ENCODE data around the gene TSHZ3. TPM values are rescaled to one million over a fixed set of nuclear protein-coding genes. Genes with fewer than 3 reads are reported as not detected.

TSHZ3 gene
- polyA plus RNA-seq, 1 donor from 2014 or later: not detected

GRCh38 chr19:31350033-31350692 lies 927 bp upstream of the TSHZ3 start:
- H3K27ac Mint-ChIP-seq: no peak overlapping the region
- H3K27me3 Mint-ChIP-seq: peaks cover 46% of the 10 kb centered on the region
- H3K4me1 Mint-ChIP-seq: peaks cover 0 to 8% (median 3%) of the 10 kb centered on the region in 3 donors
- peak overlapping the region in 2 of 4 donors; percentile 52 to 63 for H3K4me3 Mint-ChIP-seq
- H3K9me3 Mint-ChIP-seq: peaks cover 0 to 4% (median 0%) of the 10 kb centered on the region in 3 donors
- no peaks in the 10 kb centered on the region for H3K36me3 Mint-ChIP-seq

- Mint-ChIP-seq H3K27me3 (peaks cover 33% of the 10 kb centered on the region), H3K36me3 (no peaks in the 10 kb centered on the region), H3K4me3 (peak overlapping the region; percentile 54 to 90 (median 64)), H3K4me1 (peaks cover 0 to 6% (median 3%) of the 10 kb centered on the region in 3 donors), H3K9me3 (peaks cover 0 to 4% (median 0%) of the 10 kb centered on the region in 3 donors), H3K27ac (no peak overlapping the region)
Measured at GRCh38 chr19:31348481-31349159, 616 bp downstream of the TSHZ3 start.

- Mint-ChIP-seq H3K9me3 (peaks cover 0 to 4% (median 0%) of the 10 kb centered on the region in 3 donors), H3K4me1 (peaks cover 0 to 5% (median 3%) of the 10 kb centered on the region in 3 donors), H3K4me3 (peak overlapping the region; percentile 37 to 90 (median 62)), H3K27ac (no peak overlapping the region), H3K36me3 (no peaks in the 10 kb centered on the region), H3K27me3 (peaks cover 29% of the 10 kb centered on the region)
Measured at GRCh38 chr19:31347828-31348392, 1.3 kb downstream of the TSHZ3 start.

GRCh38 chr19:31347354-31347753 lies 1.9 kb downstream of the TSHZ3 start:
- no peak overlapping the region for H3K27ac Mint-ChIP-seq
- H3K4me1 Mint-ChIP-seq: peaks cover 0 to 5% (median 3%) of the 10 kb centered on the region in 3 donors
- peaks cover 0 to under 1% (median 0%) of the 10 kb centered on the region in 3 donors for H3K9me3 Mint-ChIP-seq
- peak overlapping the region in 3 of 4 donors; percentile 49 to 52 (median 52) for H3K4me3 Mint-ChIP-seq
- peaks cover 25% of the 10 kb centered on the region for H3K27me3 Mint-ChIP-seq
- no peaks in the 10 kb centered on the region for H3K36me3 Mint-ChIP-seq

- no peak overlapping the region for H3K27ac Mint-ChIP-seq
- H3K9me3 Mint-ChIP-seq: no peaks in the 10 kb centered on the region
- H3K4me3 Mint-ChIP-seq: no peak overlapping the region
- H3K36me3 Mint-ChIP-seq: no peaks in the 10 kb centered on the region
- H3K27me3 Mint-ChIP-seq: peaks cover 18% of the 10 kb centered on the region
- H3K4me1 Mint-ChIP-seq: peaks cover 0 to 3% (median 3%) of the 10 kb centered on the region in 3 donors
Measured at GRCh38 chr19:31346184-31347059, 2.8 kb downstream of the TSHZ3 start.

- Mint-ChIP-seq H3K4me1 (peaks cover 3 to 10% (median 5%) of the 10 kb centered on the region in 3 donors), H3K27me3 (peaks cover 22% of the 10 kb centered on the region), H3K27ac (no peak overlapping the region), H3K4me3 (no peak overlapping the region), H3K9me3 (peaks cover 0 to 2% (median 0%) of the 10 kb centered on the region in 3 donors), H3K36me3 (no peaks in the 10 kb centered on the region)
Measured at GRCh38 chr19:31344403-31344802, 4.8 kb downstream of the TSHZ3 start.

GRCh38 chr19:31342926-31343325 lies 6.3 kb downstream of the TSHZ3 start:
- Mint-ChIP-seq H3K27ac (no peak overlapping the region), H3K4me3 (no peak overlapping the region), H3K27me3 (peaks cover 19% of the 10 kb centered on the region), H3K9me3 (peaks cover 0 to 4% (median 0%) of the 10 kb centered on the region in 3 donors), H3K4me1 (peaks cover under 1 to 12% (median 8%) of the 10 kb centered on the region in 3 donors), H3K36me3 (no peaks in the 10 kb centered on the region)

- H3K36me3 Mint-ChIP-seq: no peaks in the 10 kb centered on the region
- peaks cover 9% of the 10 kb centered on the region for H3K27me3 Mint-ChIP-seq
- peaks cover 0 to 4% (median 0%) of the 10 kb centered on the region in 3 donors for H3K9me3 Mint-ChIP-seq
- peaks cover 0 to 12% (median 8%) of the 10 kb centered on the region in 3 donors for H3K4me1 Mint-ChIP-seq
- peak overlapping the region in 1 of 4 donors; percentile 78 for H3K4me3 Mint-ChIP-seq
- H3K27ac Mint-ChIP-seq: peak overlapping the region; percentile 8 to 93 (median 46)
Measured at GRCh38 chr19:31340042-31341025, 8.9 kb downstream of the TSHZ3 start.

- Mint-ChIP-seq H3K4me1 (peaks cover 0 to 12% (median 8%) of the 10 kb centered on the region in 3 donors), H3K9me3 (peaks cover 0 to 4% (median 0%) of the 10 kb centered on the region in 3 donors), H3K27me3 (peaks cover 9% of the 10 kb centered on the region), H3K36me3 (no peaks in the 10 kb centered on the region), H3K27ac (peak overlapping the region in 1 of 3 donors; percentile 10), H3K4me3 (peak overlapping the region in 1 of 4 donors; percentile 72)
Measured at GRCh38 chr19:31339411-31339810, 9.8 kb downstream of the TSHZ3 start.

- Mint-ChIP-seq H3K27me3 (peaks cover 10% of the 10 kb centered on the region), H3K27ac (no peak overlapping the region), H3K36me3 (no peaks in the 10 kb centered on the region), H3K9me3 (peaks cover 0 to 4% (median 3%) of the 10 kb centered on the region in 3 donors), H3K4me1 (peaks cover 0 to 12% (median 8%) of the 10 kb centered on the region in 3 donors), H3K4me3 (no peak overlapping the region)
Measured at GRCh38 chr19:31338069-31338776, 11.0 kb downstream of the TSHZ3 start.

GRCh38 chr19:31337008-31337914 lies 12.0 kb downstream of the TSHZ3 start:
- Mint-ChIP-seq H3K27me3 (peaks cover 10% of the 10 kb centered on the region), H3K27ac (no peak overlapping the region), H3K9me3 (peaks cover 0 to 4% (median 3%) of the 10 kb centered on the region in 3 donors), H3K36me3 (no peaks in the 10 kb centered on the region), H3K4me1 (peaks cover 0 to 12% (median 8%) of the 10 kb centered on the region in 3 donors), H3K4me3 (no peak overlapping the region)

GRCh38 chr19:31335716-31336115 lies 13.5 kb downstream of the TSHZ3 start:
- peaks cover 10% of the 10 kb centered on the region for H3K27me3 Mint-ChIP-seq

More at GRCh38 chr19:31335716-31336115, 13.5 kb downstream of the TSHZ3 start:
- H3K4me1 Mint-ChIP-seq: peaks cover 0 to 12% (median 6%) of the 10 kb centered on the region in 3 donors
- H3K27ac Mint-ChIP-seq: no peak overlapping the region
- H3K36me3 Mint-ChIP-seq: peaks cover 2% of the 10 kb centered on the region
- peaks cover 0 to 4% (median 3%) of the 10 kb centered on the region in 3 donors for H3K9me3 Mint-ChIP-seq
- H3K4me3 Mint-ChIP-seq: no peak overlapping the region

Measured in IgD-negative memory B cell (primary cell).